AG10803 (cell line): ENCODE measurements around the gene INTS12.

Experiments used
- DNase-seq: peaks from one replicate; pipeline ENCODE4 v3.0.0; 2010; ENCODE audit warnings: low read depth
- H3K4me3 ChIP-seq: 2 replicates; pipeline ENCODE4 v1.5.1; 2011; ENCODE audit warnings: mild to moderate bottlenecking, low read length, control low read depth
- TF ChIP-seq, protein P1 (sequence below): conservative IDR thresholded peaks from 2 replicates; pipeline ENCODE4 v1.5.1; 2011; ENCODE audit warnings: mild to moderate bottlenecking, low read length, control low read depth, inconsistent platforms

INTS12 gene

DNA sequence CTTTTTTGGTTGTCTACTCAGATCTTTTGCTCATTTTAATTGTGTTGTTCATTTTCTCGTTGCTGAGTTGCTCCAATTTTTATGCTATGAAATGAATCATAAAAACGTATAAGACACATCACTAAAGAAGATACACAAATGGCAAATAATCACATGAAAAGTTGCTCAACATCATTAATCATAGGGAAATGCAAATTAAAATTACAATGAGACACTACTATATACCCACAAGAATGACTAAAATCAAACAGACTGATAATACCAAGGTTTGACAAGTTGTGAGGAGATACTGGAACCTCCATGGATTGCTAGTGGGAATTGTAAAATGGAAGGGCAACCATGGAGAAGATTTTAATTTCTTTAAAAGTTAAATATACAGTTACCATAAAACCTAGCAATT is 17.1 kb upstream of the INTS12 start:
- DNase-seq, result no peak
- TF ChIP-seq, protein P1, sequence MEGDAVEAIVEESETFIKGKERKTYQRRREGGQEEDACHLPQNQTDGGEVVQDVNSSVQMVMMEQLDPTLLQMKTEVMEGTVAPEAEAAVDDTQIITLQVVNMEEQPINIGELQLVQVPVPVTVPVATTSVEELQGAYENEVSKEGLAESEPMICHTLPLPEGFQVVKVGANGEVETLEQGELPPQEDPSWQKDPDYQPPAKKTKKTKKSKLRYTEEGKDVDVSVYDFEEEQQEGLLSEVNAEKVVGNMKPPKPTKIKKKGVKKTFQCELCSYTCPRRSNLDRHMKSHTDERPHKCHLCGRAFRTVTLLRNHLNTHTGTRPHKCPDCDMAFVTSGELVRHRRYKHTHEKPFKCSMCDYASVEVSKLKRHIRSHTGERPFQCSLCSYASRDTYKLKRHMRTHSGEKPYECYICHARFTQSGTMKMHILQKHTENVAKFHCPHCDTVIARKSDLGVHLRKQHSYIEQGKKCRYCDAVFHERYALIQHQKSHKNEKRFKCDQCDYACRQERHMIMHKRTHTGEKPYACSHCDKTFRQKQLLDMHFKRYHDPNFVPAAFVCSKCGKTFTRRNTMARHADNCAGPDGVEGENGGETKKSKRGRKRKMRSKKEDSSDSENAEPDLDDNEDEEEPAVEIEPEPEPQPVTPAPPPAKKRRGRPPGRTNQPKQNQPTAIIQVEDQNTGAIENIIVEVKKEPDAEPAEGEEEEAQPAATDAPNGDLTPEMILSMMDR, result no peak
- no peak overlapping the region for H3K4me3 ChIP-seq

DNA sequence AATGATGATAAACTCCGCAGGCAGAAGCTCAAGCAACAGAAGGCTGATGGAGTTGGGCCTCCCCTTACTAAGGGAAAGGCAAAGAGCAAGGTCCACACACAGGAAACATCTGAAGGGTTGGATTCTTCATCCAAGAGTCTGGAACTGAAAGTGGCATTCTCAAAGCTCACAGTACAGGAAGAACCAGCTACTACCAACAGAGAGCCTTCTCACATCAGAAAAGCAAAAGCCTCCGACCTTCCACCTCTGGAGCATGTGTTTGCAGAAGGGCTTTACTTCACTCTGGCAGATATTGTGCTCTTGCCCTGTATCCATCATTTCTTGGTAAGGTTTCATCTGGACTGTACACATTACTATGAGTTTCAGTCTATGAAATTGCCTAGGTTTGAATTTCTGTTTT is 10.7 kb upstream of the INTS12 start:
- no peak overlapping the region for H3K4me3 ChIP-seq
- no peak for DNase-seq
- TF ChIP-seq, protein P1, result no peak

DNA sequence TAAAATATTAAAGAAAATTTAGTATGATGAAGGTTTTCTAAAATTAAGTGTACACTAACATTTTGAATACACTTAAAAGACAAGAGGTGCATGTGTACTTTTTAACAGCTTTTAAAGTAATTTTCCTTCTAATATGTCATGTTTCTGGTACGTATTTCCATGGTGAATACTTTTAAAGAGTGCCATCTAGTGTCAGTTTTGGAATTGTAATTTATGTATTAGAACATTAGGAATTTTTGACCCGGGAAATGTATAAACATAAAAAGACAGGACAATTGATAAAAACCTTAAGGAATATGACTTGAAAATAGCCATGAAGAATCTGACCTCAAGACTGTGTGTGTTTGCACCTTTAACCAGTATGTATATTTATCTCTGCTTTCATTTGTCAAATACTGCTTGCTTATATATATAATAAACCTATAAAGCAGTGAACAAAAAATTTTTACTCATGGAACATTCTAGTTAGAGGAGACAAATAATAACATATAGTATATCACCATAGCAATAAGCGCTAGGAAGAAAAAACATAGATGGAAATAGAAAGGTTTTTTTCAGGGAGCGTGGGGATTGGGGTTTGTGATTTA is 7.3 kb upstream of the INTS12 start:
- TF ChIP-seq, protein P1, result peak; percentile 59
- H3K4me3 ChIP-seq, result no peak overlapping the region
- peak; percentile 40 for DNase-seq

DNA sequence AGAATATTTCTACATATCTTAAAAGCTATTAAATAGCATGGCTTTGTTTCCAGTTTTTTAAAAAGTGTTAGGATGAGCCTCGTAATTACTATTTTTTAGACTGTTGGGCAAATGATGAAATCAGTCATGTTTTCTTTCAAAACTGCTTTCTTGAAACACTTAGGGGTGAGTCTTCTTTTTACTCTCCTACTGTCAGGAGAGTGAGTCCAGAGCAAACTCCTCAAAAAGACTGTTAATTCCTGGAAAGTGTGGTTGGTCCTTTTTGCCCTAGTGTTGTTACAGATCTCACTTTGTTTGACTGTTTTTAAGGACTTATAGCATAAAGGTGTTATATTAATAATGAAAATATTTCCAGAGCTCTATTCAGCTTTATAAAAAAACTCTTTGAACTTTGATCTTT is 6.4 kb upstream of the INTS12 start:
- no peak overlapping the region for H3K4me3 ChIP-seq
- TF ChIP-seq, protein P1, result no peak
- no peak for DNase-seq

GRCh38 chr4:105714071-105714521 is 5.6 kb upstream of the INTS12 start:
- no peak for DNase-seq
- H3K4me3 ChIP-seq, result no peak overlapping the region
- TF ChIP-seq, protein P1, result no peak

- TF ChIP-seq, protein P1, result no peak
- no peak for DNase-seq
- no peak overlapping the region for H3K4me3 ChIP-seq
Measured at GRCh38 chr4:105712766-105713165, 4.3 kb upstream of the INTS12 start.

DNA sequence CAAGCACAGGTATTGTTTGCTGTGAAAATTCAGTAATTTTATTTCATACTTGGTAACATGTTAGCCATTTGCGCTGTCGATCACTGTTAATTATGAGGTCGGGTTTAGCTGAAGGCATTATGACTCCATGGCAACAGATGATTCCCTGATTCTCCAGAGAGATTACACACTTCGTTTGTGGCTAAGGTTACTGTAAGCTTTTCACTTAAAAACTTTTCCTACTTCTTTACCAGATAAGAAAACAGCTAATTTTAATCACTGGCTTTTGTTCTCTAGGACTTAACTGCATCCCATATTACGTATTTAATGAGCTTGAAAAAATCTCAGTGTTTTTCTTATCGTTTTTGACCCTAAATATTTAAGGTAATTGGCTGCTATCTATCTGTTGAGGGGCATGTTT is 2.2 kb upstream of the INTS12 start:
- TF ChIP-seq, protein P1, result no peak
- DNase-seq, result no peak
- H3K4me3 ChIP-seq, result no peak overlapping the region
